Measurements from ENCODE around the gene CTTNBP2. TPM values are rescaled to one million over a fixed set of nuclear protein-coding genes. Genes with fewer than 3 reads are reported as not detected.
A peak's percentile ranks its signal among the peaks of the same experiment; 100 is the strongest.

The CTTNBP2 gene
- total RNA-seq, 1 experiment from 2014 or later: 17.6 TPM

DNA sequence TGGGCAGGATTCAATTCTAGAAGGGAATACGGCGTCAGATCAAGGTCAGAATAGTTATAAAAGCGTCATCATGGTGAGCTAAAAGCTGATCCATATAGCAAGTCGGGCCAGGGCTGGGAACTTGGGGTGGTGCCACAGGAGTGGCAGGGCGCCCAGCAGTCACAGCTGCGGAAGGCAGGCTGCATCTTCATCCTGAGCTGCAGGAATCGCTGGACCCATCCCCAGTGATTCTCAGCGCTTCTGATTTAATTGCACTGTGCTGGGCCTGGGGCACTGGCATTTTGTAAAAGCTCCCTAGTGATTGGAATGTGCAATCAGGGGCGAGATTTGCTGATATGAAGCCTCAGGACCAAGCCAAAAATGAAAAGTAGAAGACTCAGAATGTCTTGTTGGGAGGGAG lies 135.3 kb downstream of the CTTNBP2 start:
- Histone ChIP-seq H3K4me1 (ENCODE audit: insufficient read depth, low read length) (no peaks in the 10 kb centered on the region; the same call in 1 of the 2 replicates), H2AK5ac (ENCODE audit: insufficient read length, low read length) (no peak overlapping the region), H4K5ac (ENCODE audit: insufficient read length, low read depth, low read length) (no peak overlapping the region), H3K18ac (ENCODE audit: insufficient read length, low read depth, low read length) (no peak overlapping the region), H3K27me3 (ENCODE audit: insufficient read depth, low read length) (no peaks in the 10 kb centered on the region), H3K9ac (ENCODE audit: extremely low read depth, insufficient read length, low read length) (no peak overlapping the region), H3K27ac (ENCODE audit: insufficient read length, low read depth, low read length) (no peak overlapping the region), H3K4ac (ENCODE audit: low read depth, low read length) (no peak overlapping the region), H3T11ph (ENCODE audit: low read length) (no peak overlapping the region), H2BK15ac (ENCODE audit: low read depth, low read length) (no peak overlapping the region), H3K14ac (ENCODE audit: insufficient read depth, low read length) (no peak overlapping the region), H2BK120ac (ENCODE audit: low read depth, low read length, poor library complexity, severe bottlenecking) (no peak overlapping the region), H2BK12ac (ENCODE audit: insufficient read length, low read depth, low read length) (no peak overlapping the region), H3K9me3 (ENCODE audit: control insufficient read depth, low read depth, low read length) (no peaks in the 10 kb centered on the region), H3K79me1 (ENCODE audit: insufficient read depth, low read depth, low read length, poor library complexity, severe bottlenecking) (no peaks in the 10 kb centered on the region), H4K91ac (ENCODE audit: insufficient read length, low read depth, low read length) (no peak overlapping the region), H3K79me2 (ENCODE audit: insufficient read depth, low read length) (no peaks in the 10 kb centered on the region), H4K8ac (replicated peaks; ENCODE audit: insufficient read length, low read depth, low read length) (no peak overlapping the region), H4K20me1 (ENCODE audit: control insufficient read depth, insufficient read depth, insufficient read length) (no peaks in the 10 kb centered on the region), H2AFZ (ENCODE audit: low read length) (no peak overlapping the region), H3K4me2 (ENCODE audit: insufficient read depth, insufficient read length, low read length) (no peak overlapping the region), H2BK5ac (ENCODE audit: insufficient read length, low read length) (no peak overlapping the region), H3K56ac (ENCODE audit: insufficient read length, low read depth, low read length) (no peak overlapping the region), H2BK20ac (ENCODE audit: low read depth, low read length, poor library complexity, severe bottlenecking) (no peak overlapping the region), H3K23ac (ENCODE audit: insufficient read length, low read depth, low read length) (no peak overlapping the region), H3K23me2 (ENCODE audit: insufficient read length, low read depth, low read length, poor library complexity, severe bottlenecking) (no peaks in the 10 kb centered on the region)
- no peaks in the 10 kb centered on the region for H3K4me1 Mint-ChIP-seq
- no CpG with 5 or more reads among the region's 9 CpGs for WGBS (ENCODE audit: extremely low coverage, insufficient read length, low lambda C conversion rate)
- no peaks in the 10 kb centered on the region for H3K9me3 Mint-ChIP-seq
- TF ChIP-seq, protein P1, sequence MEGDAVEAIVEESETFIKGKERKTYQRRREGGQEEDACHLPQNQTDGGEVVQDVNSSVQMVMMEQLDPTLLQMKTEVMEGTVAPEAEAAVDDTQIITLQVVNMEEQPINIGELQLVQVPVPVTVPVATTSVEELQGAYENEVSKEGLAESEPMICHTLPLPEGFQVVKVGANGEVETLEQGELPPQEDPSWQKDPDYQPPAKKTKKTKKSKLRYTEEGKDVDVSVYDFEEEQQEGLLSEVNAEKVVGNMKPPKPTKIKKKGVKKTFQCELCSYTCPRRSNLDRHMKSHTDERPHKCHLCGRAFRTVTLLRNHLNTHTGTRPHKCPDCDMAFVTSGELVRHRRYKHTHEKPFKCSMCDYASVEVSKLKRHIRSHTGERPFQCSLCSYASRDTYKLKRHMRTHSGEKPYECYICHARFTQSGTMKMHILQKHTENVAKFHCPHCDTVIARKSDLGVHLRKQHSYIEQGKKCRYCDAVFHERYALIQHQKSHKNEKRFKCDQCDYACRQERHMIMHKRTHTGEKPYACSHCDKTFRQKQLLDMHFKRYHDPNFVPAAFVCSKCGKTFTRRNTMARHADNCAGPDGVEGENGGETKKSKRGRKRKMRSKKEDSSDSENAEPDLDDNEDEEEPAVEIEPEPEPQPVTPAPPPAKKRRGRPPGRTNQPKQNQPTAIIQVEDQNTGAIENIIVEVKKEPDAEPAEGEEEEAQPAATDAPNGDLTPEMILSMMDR (conservative IDR thresholded peaks at IDR 0.05): no peak
- no peak for DNase-seq
- H3K4me3 Mint-ChIP-seq: no peak overlapping the region
- peaks cover 19 to 69% (median 28%) of the 10 kb centered on the region in 3 experiments for H3K36me3 Mint-ChIP-seq (ENCODE audit: insufficient read depth in 1 of 3, low read depth in 3 of 3)
- H3K27me3 Mint-ChIP-seq (ENCODE audit: low read depth): no peaks in the 10 kb centered on the region
- H3K27ac Mint-ChIP-seq: peak overlapping the region in 1 of 3 experiments; percentile 1; a peak in 1 of 7 replicates
